Gastroesophageal sphincter (tissue), 4 donors: ENCODE results near the gene CD72. TPM values are rescaled to one million over a fixed set of nuclear protein-coding genes. Genes with fewer than 3 reads are reported as not detected.

ENCODE experiments used
- ATAC-seq: fragments of 150-250 bp; one replicate; pipeline ENCODE4 v1.9.1; 2016; ENCODE audit warnings: mild to moderate bottlenecking, moderate library complexity
- H3K27ac ChIP-seq, 4 donors: fragments of 200-600 bp; sonication (generic) in 3 of 4; 1 replicate in 3 of 4; 2 replicates in 1 of 4; pipeline ENCODE4 v1.5.1; 2016 to 2019
- H3K27me3 ChIP-seq: fragments of 200-600 bp; sonication (generic); one replicate; pipeline ENCODE4 v1.5.1; 2019
- H3K36me3 ChIP-seq, 2 donors: fragments of 200-600 bp; sonication (generic); one replicate each; pipeline ENCODE4 v1.5.1; 2019; ENCODE audit warnings: control low read depth in 1 of 2
- H3K4me1 ChIP-seq, 3 donors: fragments of 200-600 bp; sonication (generic); 1 replicate in 2 of 3; 2 replicates in 1 of 3; pipeline ENCODE4 v1.5.1; 2016 to 2019; ENCODE audit warnings: control low read depth in 2 of 3
- H3K4me3 ChIP-seq, 2 donors: fragments of 200-600 bp; sonication (generic); one replicate each; pipeline ENCODE4 v1.5.1; 2019; ENCODE audit warnings: mild to moderate bottlenecking in 1 of 2, moderate library complexity in 1 of 2
- H3K9me3 ChIP-seq, 3 donors: fragments of 200-600 bp; sonication (generic); one replicate each; pipeline ENCODE4 v1.5.1; 2017 to 2019; ENCODE audit warnings: control low read depth in 2 of 3
- CTCF ChIP-seq, 4 experiments: fragments of 200-600 bp in 2 of 4; fragments of 450-650 bp in 2 of 4; sonication (generic) in 1 of 4; IDR thresholded peaks; one replicate each; pipeline ENCODE4 v1.5.1; 2017 to 2019; ENCODE audit warnings: antibody characterized with exemption in 4 of 4, mild to moderate bottlenecking in 2 of 4, moderate library complexity in 2 of 4
- EP300 ChIP-seq: sonication (generic); formaldehyde crosslinking; IDR thresholded peaks from one replicate; pipeline ENCODE4 v1.6.1; 2017; ENCODE audit warnings: antibody characterized with exemption, mild to moderate bottlenecking
- POLR2A ChIP-seq, 2 donors: fragments of 450-650 bp; IDR thresholded peaks; one replicate each; pipeline ENCODE4 v1.6.1; 2017; ENCODE audit warnings: antibody characterized with exemption in 2 of 2, mild to moderate bottlenecking in 2 of 2, moderate library complexity in 1 of 2
- POLR2AphosphoS5 ChIP-seq: sonication (generic); formaldehyde crosslinking; IDR thresholded peaks from one replicate; pipeline ENCODE4 v1.6.1; 2017; ENCODE audit warnings: antibody characterized with exemption
- WGBS, 2 donors: methylation state at CpG; one replicate each; pipeline ENCODE4 v1.1.5; 2018; ENCODE audit warnings: low coverage in 1 of 2; 5-methylcytosine and 5-hydroxymethylcytosine counted together
- total RNA-seq, 4 donors: library from RNA; depleted of rRNA; stranded (reverse); fragments of >200 nt; gene quantifications; one replicate each; pipeline ENCODE4 v1.1.0, GENCODE V29; 2016

CD72 gene
- total RNA-seq, 4 donors from 2014 or later = 1.0 to 2.0 (median 1.5) TPM

- WGBS, 2 donors = 80 to 84% methylated on average over 2 to 6 of the region's 7 CpGs
- H3K27me3 ChIP-seq = no peaks in the 10 kb centered on the region
- H3K36me3 ChIP-seq = peaks cover 0 to 35% of the 10 kb centered on the region in 2 donors
- peaks cover 0 to 42% (median 11%) of the 10 kb centered on the region in 3 donors for H3K4me1 ChIP-seq
- no peaks in the 10 kb centered on the region for H3K9me3 ChIP-seq
- no peak for TF ChIP-seq POLR2AphosphoS5
- TF ChIP-seq POLR2A (IDR thresholded peaks at IDR 0.05) = no peak
- TF ChIP-seq EP300 = no peak
- no peak for TF ChIP-seq CTCF (IDR thresholded peaks at IDR 0.05)
- no peak for ATAC-seq
- no peak overlapping the region for H3K4me3 ChIP-seq
- H3K27ac ChIP-seq = no peak overlapping the region
Observed at GRCh38 chr9:35608221-35608620, 10.0 kb downstream of the CD72 start.

- no peak for ATAC-seq
- 60 to 96% methylated on average over 2 to 4 of the region's 7 CpGs for WGBS, 2 donors
- Histone ChIP-seq H3K27ac (peak overlapping the region in 2 of 4 donors; percentile 83 to 97), H3K36me3 (peaks cover 0 to 35% of the 10 kb centered on the region in 2 donors), H3K27me3 (no peaks in the 10 kb centered on the region), H3K9me3 (no peaks in the 10 kb centered on the region), H3K4me1 (peaks cover 0 to 50% (median 17%) of the 10 kb centered on the region in 3 donors), H3K4me3 (peak overlapping the region in 1 of 2 donors; percentile 92)
- no peak for TF ChIP-seq EP300
- TF ChIP-seq POLR2A (IDR thresholded peaks at IDR 0.05) = no peak
- no peak for TF ChIP-seq POLR2AphosphoS5
- TF ChIP-seq CTCF (IDR thresholded peaks at IDR 0.05) = no peak
Observed at GRCh38 chr9:35606726-35607125, 11.5 kb downstream of the CD72 start.

DNA sequence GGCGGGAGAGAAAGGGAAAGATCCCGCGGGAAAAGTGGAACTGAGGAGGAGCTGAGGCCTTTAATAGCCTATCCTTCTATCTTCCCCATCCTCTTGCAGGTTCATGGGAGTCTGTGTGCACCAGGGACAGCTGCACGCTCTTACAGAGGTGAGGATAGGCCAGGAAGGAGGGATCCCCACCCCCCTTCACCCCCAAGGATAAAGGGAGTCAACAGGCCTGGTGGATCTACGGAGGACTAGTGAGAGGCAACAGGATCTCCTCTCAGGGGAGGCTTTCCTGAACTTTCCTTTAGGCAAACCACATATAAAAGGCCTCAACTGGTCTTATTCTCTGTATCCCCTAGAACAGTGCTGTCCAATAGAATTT, 12.1 kb downstream of the CD72 start:
- WGBS, 2 donors = 0% methylated on average over 3 of the region's 5 CpGs; no CpG with 5 or more reads in 1 of the 2 donors
- peaks cover 0 to 46% (median 17%) of the 10 kb centered on the region in 3 donors for H3K4me1 ChIP-seq
- H3K9me3 ChIP-seq = no peaks in the 10 kb centered on the region
- peak overlapping the region in 3 of 4 donors; percentile 83 to 97 (median 96) for H3K27ac ChIP-seq
- ATAC-seq = no peak
- no peak for TF ChIP-seq EP300
- no peak for TF ChIP-seq POLR2A (IDR thresholded peaks at IDR 0.05)
- TF ChIP-seq CTCF (IDR thresholded peaks at IDR 0.05) = no peak
- no peak for TF ChIP-seq POLR2AphosphoS5
- no peaks in the 10 kb centered on the region for H3K27me3 ChIP-seq
- peak overlapping the region; percentile 64 to 92 for H3K4me3 ChIP-seq
- H3K36me3 ChIP-seq = peaks cover 0 to 35% of the 10 kb centered on the region in 2 donors

DNA sequence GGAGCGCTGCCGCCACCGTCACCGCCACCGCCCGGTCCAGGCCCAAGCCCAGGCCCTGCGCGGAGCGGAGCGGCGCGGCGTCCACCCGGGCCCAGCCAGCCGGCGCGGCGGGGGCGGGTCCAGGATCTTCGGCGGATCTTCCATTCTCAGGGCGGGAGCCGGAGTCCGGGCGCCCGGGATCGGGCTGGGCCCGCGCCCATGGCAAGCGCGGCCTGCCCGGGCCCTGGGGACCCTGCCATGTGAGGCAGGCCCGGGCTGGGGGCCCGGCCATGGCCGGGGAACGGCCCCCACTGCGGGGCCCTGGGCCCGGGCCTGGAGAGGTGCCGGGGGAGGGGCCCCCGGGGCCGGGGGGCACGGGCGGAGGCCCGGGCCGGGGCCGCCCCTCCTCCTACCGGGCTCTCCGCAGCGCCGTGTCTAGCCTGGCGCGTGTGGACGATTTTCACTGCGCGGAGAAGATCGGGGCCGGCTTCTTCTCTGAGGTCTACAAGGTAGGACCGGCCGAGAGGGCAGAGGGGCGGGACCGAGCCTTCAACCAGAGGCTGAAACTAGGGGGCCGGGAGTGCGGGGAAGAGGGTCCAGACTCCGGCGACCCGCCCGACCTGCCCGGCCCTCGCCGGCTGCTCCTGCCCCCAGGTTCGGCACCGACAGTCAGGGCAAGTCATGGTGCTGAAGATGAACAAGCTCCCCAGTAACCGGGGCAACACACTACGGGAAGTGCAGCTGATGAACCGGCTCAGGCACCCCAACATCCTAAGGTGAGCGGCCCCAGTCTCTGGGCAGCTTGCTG, 12.7 kb downstream of the CD72 start:
- TF ChIP-seq EP300 = no peak
- TF ChIP-seq POLR2A (IDR thresholded peaks at IDR 0.05) = peak in 1 of 2 donors; percentile 13
- TF ChIP-seq POLR2AphosphoS5 = no peak
- peak; percentile 6 for ATAC-seq
- Histone ChIP-seq H3K36me3 (peaks cover 0 to 34% of the 10 kb centered on the region in 2 donors), H3K27ac (peak overlapping the region; percentile 72 to 97 (median 90)), H3K9me3 (no peaks in the 10 kb centered on the region), H3K27me3 (no peaks in the 10 kb centered on the region), H3K4me1 (peaks cover 0 to 42% (median 17%) of the 10 kb centered on the region in 3 donors), H3K4me3 (peak overlapping the region; percentile 64 to 92)
- WGBS, 2 donors = 0% methylated on average over 1 to 3 of the region's 76 CpGs

- TF ChIP-seq POLR2AphosphoS5 (no peak), EP300 (no peak), POLR2A (IDR thresholded peaks at IDR 0.05) (no peak), CTCF (IDR thresholded peaks at IDR 0.05) (no peak)
- Histone ChIP-seq H3K4me3 (peak within 1 kb of the TSS; percentile 64 to 92), H3K9me3 (no peaks in the 10 kb centered on the region), H3K27ac (peak within 1 kb of the TSS; percentile 72 to 97 (median 90)), H3K4me1 (peaks cover 0 to 42% (median 17%) of the 10 kb centered on the region in 3 donors), H3K27me3 (no peaks in the 10 kb centered on the region), H3K36me3 (peaks cover 0 to 26% of the 10 kb centered on the region in 2 donors)
- peak; percentile 38 for ATAC-seq
- 0% methylated on average over 6 to 9 of the region's 55 CpGs for WGBS, 2 donors
Observed at GRCh38 chr9:35604578-35605350, 13.4 kb downstream of the CD72 start, which contains the start of gene TESK1. TSS of gene TESK1 (plus strand) at chr9:35605262. CDS start at chr9:35605620, 358 bp downstream.
